PC-3 (cell line): ENCODE results near the gene ZNF516. TPM values are rescaled to one million over a fixed set of nuclear protein-coding genes. Genes with fewer than 3 reads are reported as not detected.

Experiments
- ATAC-seq: fragments of 200-7000 bp; cut with Tn5 transposase; 2 replicates; pipeline ENCODE4 v1.9.1; 2020; ENCODE audit warnings: mild to moderate bottlenecking, moderate library complexity
- BruUV-seq: library from RNA; stranded (reverse); fragments of 400-500 nt; replicated peaks from 2 replicates; lab custom pipeline; 2021; lab: Mats Ljungman, UMichigan
- CTCF ChIA-PET: fragments of 300-600 bp; sonication (Branson Sonifier 250); formaldehyde crosslinking; loops from one replicate; lab custom pipeline; 2022; ENCODE audit warnings: antibody characterized with exemption; lab: Charles Lee
- POLR2A ChIA-PET: fragments of 300-600 bp; sonication (Branson Sonifier 250); formaldehyde crosslinking; loops from one replicate; lab custom pipeline; 2022; ENCODE audit warnings: antibody characterized with exemption; ENCODE audit not compliant: unreplicated experiment; lab: Charles Lee
- DNase-seq: peaks from one replicate; pipeline ENCODE4 v3.0.0-alpha.2; 2015
- H2AFZ ChIP-seq: fragments of 300-600 bp; sonication (generic); 2 replicates; pipeline ENCODE4 v1.6.0; 2016; ENCODE audit warnings: antibody characterized with exemption, low read length
- H3F3A ChIP-seq: fragments of 300-600 bp; sonication (generic); one replicate; pipeline ENCODE4 v1.6.0; 2017; ENCODE audit warnings: antibody characterized with exemption, low read length, control low read depth, mild to moderate bottlenecking; ENCODE audit not compliant: unreplicated experiment
- H3K27ac ChIP-seq: fragments of 300-600 bp; sonication (generic); 2 replicates; pipeline ENCODE4 v1.5.1; 2016; ENCODE audit warnings: mild to moderate bottlenecking, low read length
- H3K27me3 ChIP-seq: fragments of 300-600 bp; sonication (generic); 2 replicates; pipeline ENCODE4 v1.6.1; 2016; ENCODE audit warnings: low read length, mixed read lengths
- H3K36me3 ChIP-seq: fragments of 300-600 bp; sonication (generic); 2 replicates; pipeline ENCODE4 v1.6.1; 2016; ENCODE audit warnings: low read depth, mixed run types, low read length, mixed read lengths
- H3K4me1 ChIP-seq: fragments of 300-600 bp; sonication (generic); 2 replicates; pipeline ENCODE4 v1.5.1; 2016; ENCODE audit warnings: low read length; ENCODE audit not compliant: insufficient read depth
- H3K4me2 ChIP-seq: fragments of 300-600 bp; sonication (generic); 2 replicates; pipeline ENCODE4 v1.6.0; 2016; ENCODE audit warnings: low read length
- H3K4me3 ChIP-seq: fragments of 300-600 bp; sonication (generic); 2 replicates; pipeline ENCODE4 v1.5.1; 2016; ENCODE audit warnings: mild to moderate bottlenecking, low read length, mixed read lengths
- H3K79me2 ChIP-seq: fragments of 300-600 bp; sonication (generic); 2 replicates; pipeline ENCODE4 v1.6.1; 2017; ENCODE audit warnings: low read length, mixed read lengths
- H3K9ac ChIP-seq: fragments of 300-600 bp; sonication (generic); 2 replicates; pipeline ENCODE4 v1.6.0; 2016; ENCODE audit warnings: mild to moderate bottlenecking, low read length
- H3K9me2 ChIP-seq: fragments of 300-600 bp; sonication (generic); replicated peaks from 2 replicates; pipeline ENCODE4 v1.6.1; 2016; ENCODE audit warnings: mixed run types, low read length, mixed read lengths
- H3K9me3 ChIP-seq: fragments of 300-600 bp; sonication (generic); 2 replicates; pipeline ENCODE4 v1.6.1; 2016; ENCODE audit warnings: low read length, mixed read lengths
- H4K20me1 ChIP-seq: fragments of 300-600 bp; sonication (generic); 2 replicates; pipeline ENCODE4 v1.6.1; 2016; ENCODE audit warnings: low read length, mixed read lengths
- EZH2 ChIP-seq: fragments of 300-600 bp; sonication (generic); IDR thresholded peaks from one replicate; pipeline ENCODE4 v1.6.1; 2017; ENCODE audit warnings: antibody characterized with exemption, mild to moderate bottlenecking, low read length; ENCODE audit not compliant: unreplicated experiment
- EZH2phosphoT487 ChIP-seq: fragments of 300-600 bp; sonication (generic); IDR thresholded peaks from 2 replicates; pipeline ENCODE4 v1.6.1; 2018; ENCODE audit warnings: mild to moderate bottlenecking, antibody characterized with exemption, low read length, borderline replicate concordance
- intact Hi-C: fragments of 100-400 bp; cut with micrococcal nuclease; formaldehyde crosslinking; loops from 2 replicates; pipeline ENCODE4 v1.9.0; 2023
- total RNA-seq: library from RNA; depleted of rRNA; stranded (reverse); fragments of >200 nt; gene quantifications from 2 replicates; pipeline ENCODE4 v1.2.3, GENCODE V29; 2014
- TF ChIP-seq, protein P1 (sequence below): fragments of 300-600 bp; sonication (generic); conservative IDR thresholded peaks from 2 replicates; pipeline ENCODE4 v1.5.1; 2017; ENCODE audit warnings: antibody characterized with exemption, low read depth, mild to moderate bottlenecking, low read length

The ZNF516 gene
- total RNA-seq, 1 experiment from 2014 or later: 4.0 TPM

DNA sequence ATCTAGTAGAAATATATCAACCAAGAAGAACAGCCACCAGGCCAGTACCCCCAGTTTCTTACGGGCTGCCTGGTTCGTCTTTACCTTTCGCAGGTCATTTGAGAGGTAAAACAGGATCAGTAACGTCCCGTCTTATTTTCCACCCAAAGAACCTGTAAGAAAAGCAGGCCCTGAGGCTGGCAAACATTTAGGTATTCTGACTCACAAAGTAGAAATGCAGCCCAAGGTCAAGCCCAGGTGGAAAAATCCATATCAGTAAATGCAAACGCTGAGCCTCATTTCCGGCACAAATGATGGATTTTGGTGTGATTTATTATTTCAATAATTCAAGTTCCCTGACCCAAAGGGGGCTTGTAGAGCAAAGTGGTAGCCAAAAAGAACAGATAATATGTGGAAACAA, 171.2 kb downstream of the ZNF516 start:
- no peak overlapping the region for H2AFZ ChIP-seq
- no peaks in the 10 kb centered on the region for H3K9me2 ChIP-seq
- H4K20me1 ChIP-seq: no peaks in the 10 kb centered on the region
- no peaks in the 10 kb centered on the region for H3K79me2 ChIP-seq
- no peak for ATAC-seq
- H3K27me3 ChIP-seq: peaks cover 62% of the 10 kb centered on the region
- TF ChIP-seq, protein P1, sequence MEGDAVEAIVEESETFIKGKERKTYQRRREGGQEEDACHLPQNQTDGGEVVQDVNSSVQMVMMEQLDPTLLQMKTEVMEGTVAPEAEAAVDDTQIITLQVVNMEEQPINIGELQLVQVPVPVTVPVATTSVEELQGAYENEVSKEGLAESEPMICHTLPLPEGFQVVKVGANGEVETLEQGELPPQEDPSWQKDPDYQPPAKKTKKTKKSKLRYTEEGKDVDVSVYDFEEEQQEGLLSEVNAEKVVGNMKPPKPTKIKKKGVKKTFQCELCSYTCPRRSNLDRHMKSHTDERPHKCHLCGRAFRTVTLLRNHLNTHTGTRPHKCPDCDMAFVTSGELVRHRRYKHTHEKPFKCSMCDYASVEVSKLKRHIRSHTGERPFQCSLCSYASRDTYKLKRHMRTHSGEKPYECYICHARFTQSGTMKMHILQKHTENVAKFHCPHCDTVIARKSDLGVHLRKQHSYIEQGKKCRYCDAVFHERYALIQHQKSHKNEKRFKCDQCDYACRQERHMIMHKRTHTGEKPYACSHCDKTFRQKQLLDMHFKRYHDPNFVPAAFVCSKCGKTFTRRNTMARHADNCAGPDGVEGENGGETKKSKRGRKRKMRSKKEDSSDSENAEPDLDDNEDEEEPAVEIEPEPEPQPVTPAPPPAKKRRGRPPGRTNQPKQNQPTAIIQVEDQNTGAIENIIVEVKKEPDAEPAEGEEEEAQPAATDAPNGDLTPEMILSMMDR: no peak
- TF ChIP-seq EZH2phosphoT487: no peak
- TF ChIP-seq EZH2: no peak
- DNase-seq: peak; percentile 44
- H3K4me1 ChIP-seq: peaks cover 13% of the 10 kb centered on the region; the same call in 1 of the 2 replicates
- H3K9ac ChIP-seq: no peak overlapping the region
- intact Hi-C loops: no loop called here
- no peaks in the 10 kb centered on the region for H3F3A ChIP-seq
- H3K4me3 ChIP-seq: no peak overlapping the region
- ChIA-PET POLR2A (no interaction called here), CTCF (no interaction called here)
- H3K27ac ChIP-seq: no peak overlapping the region
- no peaks in the 10 kb centered on the region for H3K9me3 ChIP-seq
- no peak overlapping the region for H3K4me2 ChIP-seq
- H3K36me3 ChIP-seq: no peaks in the 10 kb centered on the region
- no TSS peak for BruUV-seq

DNA sequence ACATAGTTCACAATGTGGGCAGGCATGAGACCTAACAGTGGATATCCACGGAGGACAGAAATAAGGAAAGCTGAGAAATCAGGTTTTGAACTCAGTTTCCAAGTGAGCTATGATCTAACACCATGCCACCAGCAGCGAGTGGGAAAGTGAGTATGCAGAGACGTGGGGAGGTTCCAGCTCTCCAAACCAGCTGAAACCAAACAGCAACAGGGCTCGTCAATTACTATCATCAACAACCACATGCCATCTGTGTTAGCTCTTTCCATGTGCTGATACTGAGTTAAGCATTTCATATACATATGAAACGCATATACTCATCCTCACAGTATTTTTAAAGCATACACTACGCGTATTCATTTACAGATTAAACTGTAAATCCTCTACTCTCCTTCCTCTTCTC, 172.4 kb downstream of the ZNF516 start:
- Histone ChIP-seq H3K4me1 (peaks cover 13% of the 10 kb centered on the region; the same call in 1 of the 2 replicates), H3K4me2 (no peak overlapping the region), H4K20me1 (no peaks in the 10 kb centered on the region), H2AFZ (no peak overlapping the region), H3K36me3 (no peaks in the 10 kb centered on the region), H3K27me3 (peaks cover 62% of the 10 kb centered on the region), H3K9me3 (no peaks in the 10 kb centered on the region), H3K4me3 (no peak overlapping the region), H3K9ac (no peak overlapping the region), H3F3A (no peaks in the 10 kb centered on the region), H3K9me2 (no peaks in the 10 kb centered on the region), H3K27ac (no peak overlapping the region), H3K79me2 (no peaks in the 10 kb centered on the region)
- TF ChIP-seq, protein P1: no peak
- TF ChIP-seq EZH2 (no peak), EZH2phosphoT487 (no peak)
- DNase-seq: no peak
- CTCF ChIA-PET: no interaction called here
- no TSS peak for BruUV-seq
- intact Hi-C loops: no loop called here
- POLR2A ChIA-PET: no interaction called here
- ATAC-seq: no peak

DNA sequence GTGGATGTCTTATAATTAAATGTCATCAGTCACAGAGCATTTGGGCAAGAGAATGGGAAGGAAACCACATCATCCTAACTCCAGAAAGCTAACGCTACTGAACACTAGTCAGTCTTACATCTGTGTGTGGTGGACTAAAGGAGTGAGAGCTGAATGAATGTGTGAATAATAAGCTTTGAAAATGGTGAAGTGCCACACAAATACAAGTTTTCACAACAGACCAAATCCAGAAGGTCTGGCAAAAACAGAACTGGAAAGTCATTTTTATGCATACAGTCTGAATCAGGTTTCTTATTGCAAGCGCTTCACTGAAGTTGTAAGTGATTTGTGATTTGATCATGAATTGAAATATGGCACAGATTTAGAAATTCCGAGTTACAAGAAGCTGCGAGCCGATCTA, 175.7 kb downstream of the ZNF516 start:
- Histone ChIP-seq H3K27ac (no peak overlapping the region), H3K36me3 (no peaks in the 10 kb centered on the region), H3F3A (no peaks in the 10 kb centered on the region), H4K20me1 (no peaks in the 10 kb centered on the region), H3K4me2 (no peak overlapping the region), H3K27me3 (peaks cover 72% of the 10 kb centered on the region), H3K79me2 (no peaks in the 10 kb centered on the region), H2AFZ (no peak overlapping the region), H3K9ac (no peak overlapping the region), H3K4me3 (no peak overlapping the region), H3K9me2 (no peaks in the 10 kb centered on the region), H3K9me3 (no peaks in the 10 kb centered on the region), H3K4me1 (peaks cover 13% of the 10 kb centered on the region; the same call in 1 of the 2 replicates)
- POLR2A ChIA-PET: no interaction called here
- intact Hi-C loops: no loop called here
- ATAC-seq: no peak
- TF ChIP-seq, protein P1: no peak
- BruUV-seq: no TSS peak
- CTCF ChIA-PET: no interaction called here
- no peak for DNase-seq
